OCI-LY7 (cell line): ENCODE measurements around the gene EXOSC6.
"Not testable (repeated sequence)": the region's sequence is repeated elsewhere in the genome, so short reads cannot be mapped to it uniquely, and the experiment has no call there.

Experiments
- CTCF ChIP-seq: fragments of 200-600 bp; sonication (generic); conservative IDR thresholded peaks from 2 replicates; pipeline ENCODE4 v1.5.1; 2014; ENCODE audit warnings: mild to moderate bottlenecking, antibody characterized with exemption, low read length, moderate library complexity, mixed read lengths
- EZH2phosphoT487 ChIP-seq: fragments of 200-600 bp; sonication (generic); IDR thresholded peaks from 2 replicates; pipeline ENCODE4 v1.6.1; 2018; ENCODE audit warnings: low read depth, borderline replicate concordance, mild to moderate bottlenecking, mixed run types, antibody characterized with exemption, low read length, moderate library complexity, mixed read lengths

DNA sequence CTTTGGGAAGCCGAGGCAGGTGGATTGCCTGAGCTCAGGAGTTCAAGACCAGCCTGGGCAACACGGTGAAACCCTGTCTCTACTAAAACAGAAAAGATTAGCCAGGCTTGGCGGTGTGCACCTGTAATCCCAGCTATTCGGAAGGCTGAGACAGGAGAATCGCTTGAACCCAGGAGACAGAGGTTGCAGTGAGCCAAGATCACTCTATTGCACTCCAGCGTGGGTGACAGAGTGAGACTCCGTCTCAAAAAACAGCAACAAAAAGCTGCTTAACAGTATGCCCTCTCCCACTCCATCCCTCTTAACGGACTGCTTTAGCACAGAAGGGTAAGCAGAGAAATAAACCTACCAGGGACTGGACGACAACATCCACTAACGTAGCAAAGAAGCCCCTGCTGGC, 16.2 kb upstream of the EXOSC6 start:
- TF ChIP-seq CTCF, EZH2phosphoT487: not testable (repeated sequence)
